NCI-H1417 (cell line): ENCODE measurements around the gene GMIP.
"Not testable (repeated sequence)": the region's sequence is repeated elsewhere in the genome, so short reads cannot be mapped to it uniquely, and the experiment has no call there.

Source experiments
- DNase-seq, 3 experiments: peaks; one replicate each; lab custom pipeline; 2025; lab: John Stamatoyannopoulos, UW

GMIP gene

GRCh38 chr19:19610376-19611202, 32.9 kb downstream of the GMIP start:
- DNase-seq, result no peak

GRCh38 chr19:19606686-19607085, 36.8 kb downstream of the GMIP start:
- DNase-seq, result not testable (repeated sequence)

GRCh38 chr19:19606021-19606420, 37.4 kb downstream of the GMIP start:
- no peak for DNase-seq

GRCh38 chr19:19602713-19603324, 40.6 kb downstream of the GMIP start:
- DNase-seq, result peak in 1 of 3 experiments; percentile 34

GRCh38 chr19:19602136-19602712, 41.2 kb downstream of the GMIP start:
- DNase-seq, result no peak

GRCh38 chr19:19600793-19601330, 42.6 kb downstream of the GMIP start:
- DNase-seq, result no peak

- not testable (repeated sequence) for DNase-seq
Measured at GRCh38 chr19:19598728-19599451, 44.6 kb downstream of the GMIP start.

GRCh38 chr19:19597809-19598306, 45.6 kb downstream of the GMIP start:
- DNase-seq, result no peak

GRCh38 chr19:19595171-19595701, 48.2 kb downstream of the GMIP start:
- DNase-seq, result no peak

- DNase-seq, result no peak
Measured at GRCh38 chr19:19594381-19594780, 49.1 kb downstream of the GMIP start.

GRCh38 chr19:19592690-19593089, 50.8 kb downstream of the GMIP start:
- no peak for DNase-seq

GRCh38 chr19:19591133-19591825, 52.2 kb downstream of the GMIP start:
- DNase-seq, result peak in 1 of 3 experiments; percentile 15

- DNase-seq, result no peak
Measured at GRCh38 chr19:19588546-19588945, 54.9 kb downstream of the GMIP start.

- no peak for DNase-seq
Measured at GRCh38 chr19:19587771-19588170, 55.7 kb downstream of the GMIP start.

GRCh38 chr19:19584356-19584755, 59.1 kb downstream of the GMIP start:
- no peak for DNase-seq

- DNase-seq, result no peak
Measured at GRCh38 chr19:19582471-19582870, 61.0 kb downstream of the GMIP start.

- DNase-seq, result no peak
Measured at GRCh38 chr19:19581391-19581790, 62.1 kb downstream of the GMIP start.

GRCh38 chr19:19580418-19580817, 63.0 kb downstream of the GMIP start:
- no peak for DNase-seq

- DNase-seq, result no peak
Measured at GRCh38 chr19:19579533-19580361, 63.7 kb downstream of the GMIP start.
